PC-3 (cell line): ENCODE results near the gene UFC1. TPM values are rescaled to one million over a fixed set of nuclear protein-coding genes. Genes with fewer than 3 reads are reported as not detected.
A peak's percentile ranks its signal among the peaks of the same experiment; 100 is the strongest.

Source experiments
- ATAC-seq: fragments of 200-7000 bp; cut with Tn5 transposase; 2 replicates; pipeline ENCODE4 v1.9.1; 2020; ENCODE audit warnings: mild to moderate bottlenecking, moderate library complexity
- BruUV-seq: library from RNA; stranded (reverse); fragments of 400-500 nt; replicated peaks from 2 replicates; lab custom pipeline; 2021; lab: Mats Ljungman, UMichigan
- CTCF ChIA-PET: fragments of 300-600 bp; sonication (Branson Sonifier 250); formaldehyde crosslinking; loops from one replicate; lab custom pipeline; 2022; ENCODE audit warnings: antibody characterized with exemption; lab: Charles Lee
- POLR2A ChIA-PET: fragments of 300-600 bp; sonication (Branson Sonifier 250); formaldehyde crosslinking; loops from one replicate; lab custom pipeline; 2022; ENCODE audit warnings: antibody characterized with exemption; ENCODE audit not compliant: unreplicated experiment; lab: Charles Lee
- DNase-seq: peaks from one replicate; pipeline ENCODE4 v3.0.0-alpha.2; 2015
- H2AFZ ChIP-seq: fragments of 300-600 bp; sonication (generic); 2 replicates; pipeline ENCODE4 v1.6.0; 2016; ENCODE audit warnings: antibody characterized with exemption, low read length
- H3F3A ChIP-seq: fragments of 300-600 bp; sonication (generic); one replicate; pipeline ENCODE4 v1.6.0; 2017; ENCODE audit warnings: antibody characterized with exemption, low read length, control low read depth, mild to moderate bottlenecking; ENCODE audit not compliant: unreplicated experiment
- H3K27ac ChIP-seq: fragments of 300-600 bp; sonication (generic); 2 replicates; pipeline ENCODE4 v1.5.1; 2016; ENCODE audit warnings: mild to moderate bottlenecking, low read length
- H3K27me3 ChIP-seq: fragments of 300-600 bp; sonication (generic); 2 replicates; pipeline ENCODE4 v1.6.1; 2016; ENCODE audit warnings: low read length, mixed read lengths
- H3K36me3 ChIP-seq: fragments of 300-600 bp; sonication (generic); 2 replicates; pipeline ENCODE4 v1.6.1; 2016; ENCODE audit warnings: low read depth, mixed run types, low read length, mixed read lengths
- H3K4me1 ChIP-seq: fragments of 300-600 bp; sonication (generic); 2 replicates; pipeline ENCODE4 v1.5.1; 2016; ENCODE audit warnings: low read length; ENCODE audit not compliant: insufficient read depth
- H3K4me2 ChIP-seq: fragments of 300-600 bp; sonication (generic); 2 replicates; pipeline ENCODE4 v1.6.0; 2016; ENCODE audit warnings: low read length
- H3K4me3 ChIP-seq: fragments of 300-600 bp; sonication (generic); 2 replicates; pipeline ENCODE4 v1.5.1; 2016; ENCODE audit warnings: mild to moderate bottlenecking, low read length, mixed read lengths
- H3K79me2 ChIP-seq: fragments of 300-600 bp; sonication (generic); 2 replicates; pipeline ENCODE4 v1.6.1; 2017; ENCODE audit warnings: low read length, mixed read lengths
- H3K9ac ChIP-seq: fragments of 300-600 bp; sonication (generic); 2 replicates; pipeline ENCODE4 v1.6.0; 2016; ENCODE audit warnings: mild to moderate bottlenecking, low read length
- H3K9me2 ChIP-seq: fragments of 300-600 bp; sonication (generic); replicated peaks from 2 replicates; pipeline ENCODE4 v1.6.1; 2016; ENCODE audit warnings: mixed run types, low read length, mixed read lengths
- H3K9me3 ChIP-seq: fragments of 300-600 bp; sonication (generic); 2 replicates; pipeline ENCODE4 v1.6.1; 2016; ENCODE audit warnings: low read length, mixed read lengths
- H4K20me1 ChIP-seq: fragments of 300-600 bp; sonication (generic); 2 replicates; pipeline ENCODE4 v1.6.1; 2016; ENCODE audit warnings: low read length, mixed read lengths
- CTCF ChIP-seq: fragments of 300-600 bp; sonication (generic); conservative IDR thresholded peaks from 2 replicates; pipeline ENCODE4 v1.5.1; 2017; ENCODE audit warnings: antibody characterized with exemption, low read depth, mild to moderate bottlenecking, low read length
- EZH2 ChIP-seq: fragments of 300-600 bp; sonication (generic); IDR thresholded peaks from one replicate; pipeline ENCODE4 v1.6.1; 2017; ENCODE audit warnings: antibody characterized with exemption, mild to moderate bottlenecking, low read length; ENCODE audit not compliant: unreplicated experiment
- EZH2phosphoT487 ChIP-seq: fragments of 300-600 bp; sonication (generic); IDR thresholded peaks from 2 replicates; pipeline ENCODE4 v1.6.1; 2018; ENCODE audit warnings: mild to moderate bottlenecking, antibody characterized with exemption, low read length, borderline replicate concordance
- intact Hi-C: fragments of 100-400 bp; cut with micrococcal nuclease; formaldehyde crosslinking; loops from 2 replicates; pipeline ENCODE4 v1.9.0; 2023
- total RNA-seq: library from RNA; depleted of rRNA; stranded (reverse); fragments of >200 nt; gene quantifications from 2 replicates; pipeline ENCODE4 v1.2.3, GENCODE V29; 2014

Gene UFC1
- total RNA-seq, 1 experiment from 2014 or later: 113 TPM

- BruUV-seq: no TSS peak
- TF ChIP-seq EZH2 (no peak), EZH2phosphoT487 (no peak), CTCF (no peak)
- Histone ChIP-seq H3K36me3 (peaks cover 39% of the 10 kb centered on the region; the same call in 1 of the 2 replicates), H2AFZ (no peak overlapping the region), H3K9me2 (no peaks in the 10 kb centered on the region), H3K4me3 (no peak overlapping the region), H3K4me2 (no peak overlapping the region), H3K79me2 (no peaks in the 10 kb centered on the region), H4K20me1 (no peaks in the 10 kb centered on the region), H3K4me1 (peaks cover 19% of the 10 kb centered on the region), H3K9ac (no peak overlapping the region), H3F3A (peaks cover 10% of the 10 kb centered on the region), H3K27me3 (no peaks in the 10 kb centered on the region), H3K27ac (no peak overlapping the region), H3K9me3 (no peaks in the 10 kb centered on the region)
- ATAC-seq (no peak), DNase-seq (no peak)
- POLR2A ChIA-PET: interaction anchor here (0.5 kb wide), 1 partner anchor 57 kb away, joined by 6 read pairs; the partner anchor contains the start of gene TOMM40L
- CTCF ChIA-PET: no interaction called here
- intact Hi-C loops: no loop called here
These were observed 15.1 kb downstream of the UFC1 start for GRCh38 chr1:161168906-161169305.

GRCh38 chr1:161171191-161171590 lies 17.4 kb downstream of the UFC1 start:
- Histone ChIP-seq H3K9ac (no peak overlapping the region), H3K4me1 (peaks cover 12% of the 10 kb centered on the region; the same call in 1 of the 2 replicates), H2AFZ (no peak overlapping the region), H3K9me3 (no peaks in the 10 kb centered on the region), H4K20me1 (no peaks in the 10 kb centered on the region), H3K27me3 (no peaks in the 10 kb centered on the region), H3F3A (no peaks in the 10 kb centered on the region), H3K4me3 (no peak overlapping the region), H3K9me2 (no peaks in the 10 kb centered on the region), H3K36me3 (peaks cover 47% of the 10 kb centered on the region; the same call in 1 of the 2 replicates), H3K27ac (no peak overlapping the region), H3K79me2 (peaks cover 8% of the 10 kb centered on the region), H3K4me2 (no peak overlapping the region)
- DNase-seq (no peak), ATAC-seq (no peak)
- CTCF ChIA-PET: no interaction called here
- TF ChIP-seq CTCF: peak; percentile 64
- no peak for TF ChIP-seq EZH2
- POLR2A ChIA-PET: no interaction called here
- BruUV-seq: no TSS peak
- intact Hi-C loops: no loop called here

- Histone ChIP-seq H3F3A (no peaks in the 10 kb centered on the region), H3K79me2 (peaks cover 13% of the 10 kb centered on the region), H3K27me3 (no peaks in the 10 kb centered on the region), H3K4me3 (no peak overlapping the region), H4K20me1 (no peaks in the 10 kb centered on the region), H2AFZ (no peak overlapping the region), H3K4me1 (peaks cover 16% of the 10 kb centered on the region; the same call in 1 of the 2 replicates), H3K9me2 (no peaks in the 10 kb centered on the region), H3K9me3 (no peaks in the 10 kb centered on the region), H3K4me2 (no peak overlapping the region), H3K9ac (no peak overlapping the region), H3K27ac (no peak overlapping the region), H3K36me3 (peaks cover 47% of the 10 kb centered on the region; the same call in 1 of the 2 replicates)
- CTCF ChIA-PET: no interaction called here
- TF ChIP-seq EZH2phosphoT487 (no peak), EZH2 (no peak), CTCF (no peak)
- POLR2A ChIA-PET: no interaction called here
- DNase-seq (no peak), ATAC-seq (no peak)
- no TSS peak for BruUV-seq
- intact Hi-C loops: no loop called here
These were observed 17.9 kb downstream of the UFC1 start for GRCh38 chr1:161171696-161172095.
